Endometrium (tissue), 2 donors: ENCODE results near the gene DEAF1.
"Not testable (repeated sequence)": the region's sequence is repeated elsewhere in the genome, so short reads cannot be mapped to it uniquely, and the experiment has no call there.

Experiments used
- FAIRE-seq: peaks from 2 replicates; lab custom pipeline; 2012; peaks lifted over from hg19 to GRCh38; lab: Jason Lieb, UNC
- donor health status: control.
- donor health status: control.

The DEAF1 gene

GRCh38 chr11:694563-695287 lies at the start of gene DEAF1:
DEAF1 (minus strand) TSS chr11:695222; CDS start chr11:695047, 175 bp downstream.
- FAIRE-seq, result peak; percentile 69

GRCh38 chr11:742571-743201 lies 47.7 kb upstream of the DEAF1 start:
- no peak for FAIRE-seq

- no peak for FAIRE-seq
Measured at GRCh38 chr11:742156-742546, 47.1 kb upstream of the DEAF1 start.

- not testable (repeated sequence) for FAIRE-seq
Measured at GRCh38 chr11:737899-738298, 42.9 kb upstream of the DEAF1 start.

- no peak for FAIRE-seq
Measured at GRCh38 chr11:737366-737765, 42.3 kb upstream of the DEAF1 start.

- FAIRE-seq, result not testable (repeated sequence)
Measured at GRCh38 chr11:734541-734940, 39.5 kb upstream of the DEAF1 start.

- FAIRE-seq, result no peak
Measured at GRCh38 chr11:733072-733471, 38.0 kb upstream of the DEAF1 start.

- FAIRE-seq, result no peak
Measured at GRCh38 chr11:729492-730074, 34.6 kb upstream of the DEAF1 start.

- no peak for FAIRE-seq
Measured at GRCh38 chr11:728901-729491, 34.0 kb upstream of the DEAF1 start.

- FAIRE-seq, result no peak
Measured at GRCh38 chr11:727859-728748, 33.1 kb upstream of the DEAF1 start.

GRCh38 chr11:727281-727701 lies 32.3 kb upstream of the DEAF1 start:
- no peak for FAIRE-seq

- no peak for FAIRE-seq
Measured at GRCh38 chr11:726278-727220, 31.5 kb upstream of the DEAF1 start.

- no peak for FAIRE-seq
Measured at GRCh38 chr11:725624-726202, 30.7 kb upstream of the DEAF1 start.

GRCh38 chr11:724778-725386 lies 29.9 kb upstream of the DEAF1 start:
- no peak for FAIRE-seq

GRCh38 chr11:724049-724777 lies 29.2 kb upstream of the DEAF1 start:
- FAIRE-seq, result no peak

- no peak for FAIRE-seq
Measured at GRCh38 chr11:723120-723883, 28.3 kb upstream of the DEAF1 start.

GRCh38 chr11:722346-722811 lies 27.4 kb upstream of the DEAF1 start:
- FAIRE-seq, result no peak

- FAIRE-seq, result no peak
Measured at GRCh38 chr11:721741-722345, 26.8 kb upstream of the DEAF1 start.
